Esophagus squamous epithelium (tissue), 5 donors: ENCODE measurements around the gene FABP7. TPM values are rescaled to one million over a fixed set of nuclear protein-coding genes. Genes with fewer than 3 reads are reported as not detected.

Experiments
- DNase-seq: peaks from one replicate; lab custom pipeline; 2025; lab: John Stamatoyannopoulos, UW
- H3K27ac ChIP-seq, 4 donors: fragments of 200-600 bp; sonication (generic); one replicate each; pipeline ENCODE4 v1.5.1; 2016 to 2019; ENCODE audit warnings: mild to moderate bottlenecking in 1 of 4
- H3K27me3 ChIP-seq, 4 donors: fragments of 200-600 bp; sonication (generic); 1 replicate in 3 of 4; 2 replicates in 1 of 4; pipeline versions ENCODE4 v1.5.1 to v1.6.0; 2017 to 2021; ENCODE audit warnings: antibody characterized with exemption in 1 of 4
- H3K36me3 ChIP-seq, 3 donors: fragments of 200-600 bp; sonication (generic); one replicate each; pipeline ENCODE4 v1.5.1; 2016 to 2019
- H3K4me1 ChIP-seq, 3 donors: fragments of 200-600 bp; sonication (generic); one replicate each; pipeline ENCODE4 v1.5.1; 2017 to 2019
- H3K4me3 ChIP-seq, 4 donors: fragments of 200-600 bp; sonication (generic); 1 replicate in 3 of 4; 2 replicates in 1 of 4; pipeline ENCODE4 v1.5.1; 2016 to 2019; ENCODE audit warnings: mild to moderate bottlenecking in 2 of 4, moderate library complexity in 1 of 4
- H3K9me3 ChIP-seq, 3 donors: fragments of 200-600 bp; sonication (generic); one replicate each; pipeline ENCODE4 v1.5.1; 2016 to 2019
- CTCF ChIP-seq, 6 experiments: fragments of 450-650 bp in 4 of 6; fragments of 200-600 bp in 2 of 6; sonication (generic) in 2 of 6; IDR thresholded peaks; one replicate each; pipeline ENCODE4 v1.5.1; 2016 to 2019; ENCODE audit warnings: antibody characterized with exemption in 6 of 6, mild to moderate bottlenecking in 4 of 6, moderate library complexity in 4 of 6
- POLR2A ChIP-seq, 4 donors: fragments of 450-650 bp; IDR thresholded peaks; one replicate each; pipeline ENCODE4 v1.6.1; 2017; ENCODE audit warnings: antibody characterized with exemption in 4 of 4, mild to moderate bottlenecking in 4 of 4, moderate library complexity in 3 of 4
- WGBS, 2 donors: methylation state at CpG; one replicate each; pipeline ENCODE4 v1.1.5; 2018; 5-methylcytosine and 5-hydroxymethylcytosine counted together
- intact Hi-C: fragments of 100-400 bp; cut with DNase I; formaldehyde crosslinking; loops from one replicate; pipeline ENCODE4 v1.15.0; 2022
- total RNA-seq, 4 donors: library from RNA; depleted of rRNA; stranded (reverse); fragments of >200 nt; gene quantifications; one replicate each; pipeline ENCODE4 v1.1.0, GENCODE V29; 2016
- donor health status: DM: yes; HTN: yes; CAD: no.

FABP7 gene
- total RNA-seq, 4 donors from 2014 or later, result not detected

GRCh38 chr6:122809691-122810090 is 30.2 kb downstream of the FABP7 start:
- Histone ChIP-seq H3K27me3 (no peaks in the 10 kb centered on the region), H3K36me3 (peaks cover 0 to 37% (median 0%) of the 10 kb centered on the region in 3 donors), H3K4me1 (no peaks in the 10 kb centered on the region), H3K9me3 (no peaks in the 10 kb centered on the region), H3K4me3 (no peak overlapping the region), H3K27ac (no peak overlapping the region)
- intact Hi-C loops, result no loop called here
- DNase-seq, result no peak
- TF ChIP-seq CTCF (IDR thresholded peaks at IDR 0.05), result no peak
- no peak for TF ChIP-seq POLR2A (IDR thresholded peaks at IDR 0.05)
- 81 to 83% methylated on average over 2 of the region's 2 CpGs for WGBS, 2 donors

- H3K36me3 ChIP-seq, result peaks cover 0 to 32% (median 0%) of the 10 kb centered on the region in 3 donors
- TF ChIP-seq CTCF (IDR thresholded peaks at IDR 0.05) (no peak), POLR2A (IDR thresholded peaks at IDR 0.05) (no peak)
- H3K27ac ChIP-seq, result no peak overlapping the region
- no peaks in the 10 kb centered on the region for H3K9me3 ChIP-seq
- no peak for DNase-seq
- intact Hi-C loops, result no loop called here
- 47 to 48% methylated on average over 1 of the region's 1 CpG for WGBS, 2 donors
- no peaks in the 10 kb centered on the region for H3K27me3 ChIP-seq
- H3K4me1 ChIP-seq, result no peaks in the 10 kb centered on the region
- H3K4me3 ChIP-seq, result no peak overlapping the region
Observed at GRCh38 chr6:122810189-122810588, 30.7 kb downstream of the FABP7 start.

DNA sequence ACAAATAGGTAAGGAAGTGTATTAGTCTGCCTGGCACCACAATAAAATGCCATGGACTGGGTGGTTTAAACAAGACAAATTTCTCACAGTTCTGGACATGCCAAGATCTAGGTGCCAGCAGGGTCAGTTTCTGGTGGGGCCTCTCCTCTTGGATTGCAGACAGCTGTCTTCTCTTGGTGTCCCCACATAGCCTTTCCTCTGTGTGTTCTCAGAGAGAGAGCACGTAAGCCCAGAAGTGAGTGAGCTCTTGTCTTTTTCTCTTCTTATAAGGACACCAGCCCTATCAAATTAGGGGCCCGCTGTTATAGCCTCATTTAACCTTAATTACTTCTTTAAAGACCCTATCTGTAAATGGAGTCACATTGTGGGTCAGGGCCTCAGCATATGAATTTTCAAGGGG is 37.8 kb downstream of the FABP7 start:
- peaks cover 0 to 6% (median 0%) of the 10 kb centered on the region in 3 donors for H3K4me1 ChIP-seq
- intact Hi-C loops, result no loop called here
- 57 to 100% methylated on average over 2 of the region's 2 CpGs for WGBS, 2 donors

GRCh38 chr6:122817766-122818165 is 38.2 kb downstream of the FABP7 start:
- WGBS, 2 donors, result 54 to 64% methylated on average over 4 of the region's 4 CpGs
- TF ChIP-seq CTCF (IDR thresholded peaks at IDR 0.05) (no peak), POLR2A (IDR thresholded peaks at IDR 0.05) (no peak)

More for the DNA sequence above, 37.8 kb downstream of the FABP7 start:
- no peaks in the 10 kb centered on the region for H3K9me3 ChIP-seq
- no peaks in the 10 kb centered on the region for H3K36me3 ChIP-seq
- DNase-seq, result no peak
- H3K27me3 ChIP-seq, result no peaks in the 10 kb centered on the region
- H3K27ac ChIP-seq, result no peak overlapping the region
- H3K4me3 ChIP-seq, result no peak overlapping the region
- TF ChIP-seq POLR2A (IDR thresholded peaks at IDR 0.05), result no peak
- no peak for TF ChIP-seq CTCF (IDR thresholded peaks at IDR 0.05)

GRCh38 chr6:122818866-122819265 is 39.4 kb downstream of the FABP7 start:
- no peak overlapping the region for H3K27ac ChIP-seq
- no peak for DNase-seq
- intact Hi-C loops, result no loop called here
- H3K4me1 ChIP-seq, result peaks cover 0 to 6% (median 0%) of the 10 kb centered on the region in 3 donors
- WGBS, 2 donors, result 33 to 35% methylated on average over 2 of the region's 2 CpGs
- H3K27me3 ChIP-seq, result no peaks in the 10 kb centered on the region
- TF ChIP-seq POLR2A (IDR thresholded peaks at IDR 0.05) (no peak), CTCF (IDR thresholded peaks at IDR 0.05) (no peak)
- H3K36me3 ChIP-seq, result no peaks in the 10 kb centered on the region
- no peaks in the 10 kb centered on the region for H3K9me3 ChIP-seq
- H3K4me3 ChIP-seq, result no peak overlapping the region

More at GRCh38 chr6:122817766-122818165, 38.2 kb downstream of the FABP7 start:
- H3K4me1 ChIP-seq, result peaks cover 0 to 6% (median 0%) of the 10 kb centered on the region in 3 donors
- no peaks in the 10 kb centered on the region for H3K27me3 ChIP-seq
- DNase-seq, result no peak
- H3K4me3 ChIP-seq, result no peak overlapping the region
- no peaks in the 10 kb centered on the region for H3K9me3 ChIP-seq
- no peaks in the 10 kb centered on the region for H3K36me3 ChIP-seq
- intact Hi-C loops, result no loop called here
- H3K27ac ChIP-seq, result no peak overlapping the region
